Measurements from ENCODE around the gene GAK. TPM values are rescaled to one million over a fixed set of nuclear protein-coding genes. Genes with fewer than 3 reads are reported as not detected.

GAK gene
- polyA plus RNA-seq, 1 of the 3 experiments (the other 2 are of a cell fraction): 35.9 TPM

DNA sequence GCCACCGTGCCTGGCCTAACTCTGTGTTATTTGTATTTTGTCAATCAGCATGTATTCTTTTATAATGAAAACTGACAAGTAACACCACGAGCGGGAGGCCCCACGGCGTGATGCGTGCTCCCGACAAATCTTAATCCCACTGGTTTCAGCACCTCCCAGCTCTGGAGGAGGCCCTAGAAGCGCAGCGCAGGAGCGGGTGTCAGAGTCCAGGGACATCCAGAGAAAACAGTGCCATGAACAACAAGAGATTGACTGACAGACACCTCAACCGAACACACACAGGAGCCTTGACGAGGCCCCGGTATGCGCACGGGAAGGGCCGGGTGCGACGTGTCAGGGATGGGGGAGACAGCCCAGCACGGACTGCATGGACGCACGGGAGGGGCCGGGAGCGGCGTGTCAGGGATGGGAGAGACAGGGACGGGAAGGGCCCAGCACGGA lies 23.0 kb downstream of the GAK start:
- Histone ChIP-seq H3K27me3 (ENCODE audit: insufficient read depth) (no peaks in the 10 kb centered on the region), H3K36me3 (replicated peaks in 1 of 2; ENCODE audit: control insufficient read depth in 1 of 2, insufficient read depth in 2 of 2, low read length in 1 of 2) (peaks cover 0 to 34% of the 10 kb centered on the region in 2 experiments), H3K4me3 (ENCODE audit: low read depth in 2 of 2, low read length in 1 of 2) (no peak overlapping the region), H3K4me2 (no peak overlapping the region), H4K20me1 (ENCODE audit: insufficient read depth) (peaks cover 17% of the 10 kb centered on the region; the same call in 1 of the 2 replicates), H3K9me3 (no peaks in the 10 kb centered on the region), H3F3A (replicated peaks; ENCODE audit: insufficient read depth) (peaks cover 7% of the 10 kb centered on the region), H3K9ac (no peak overlapping the region), H3K27ac (ENCODE audit: low read depth in 2 of 2, low read length in 1 of 2) (no peak overlapping the region), H3K4me1 (ENCODE audit: control insufficient read depth in 1 of 2, insufficient read depth in 2 of 2, low read depth in 1 of 2, low read length in 1 of 2) (no peaks in the 10 kb centered on the region), H3K9me2 (no peaks in the 10 kb centered on the region), H3K79me2 (ENCODE audit: insufficient read depth) (peaks cover 16% of the 10 kb centered on the region; the same call in 1 of the 2 replicates), H2AFZ (ENCODE audit: low read depth) (no peak overlapping the region)
- TF ChIP-seq SIN3A (IDR thresholded peaks at IDR 0.05; ENCODE audit: borderline replicate concordance, low read depth, low read length) (no peak), FOXJ3 (CRISPR knock-in tag; IDR thresholded peaks at IDR 0.05) (no peak), TEAD4 (IDR thresholded peaks at IDR 0.05; ENCODE audit: borderline replicate concordance, insufficient read depth) (no peak), ELF1 (IDR thresholded peaks at IDR 0.05) (no peak), NRF1 (IDR thresholded peaks at IDR 0.05; ENCODE audit: low read depth, low read length) (no peak), POLR2AphosphoS5 (IDR thresholded peaks at IDR 0.05; ENCODE audit: low read depth, low read length) (no peak), NFIC (IDR thresholded peaks at IDR 0.05; ENCODE audit: borderline replicate concordance) (no peak), RFX5 (IDR thresholded peaks at IDR 0.05; ENCODE audit: low read length) (no peak), CHD2 (IDR thresholded peaks at IDR 0.05; ENCODE audit: low read length, partially characterized antibody) (no peak)
- POLR2A ChIA-PET: no interaction called here
- no peak for DNase-seq
- CTCF ChIA-PET: no interaction called here
- WGBS (ENCODE audit: low lambda C conversion rate): 96% methylated on average over 26 of the region's 26 CpGs

DNA sequence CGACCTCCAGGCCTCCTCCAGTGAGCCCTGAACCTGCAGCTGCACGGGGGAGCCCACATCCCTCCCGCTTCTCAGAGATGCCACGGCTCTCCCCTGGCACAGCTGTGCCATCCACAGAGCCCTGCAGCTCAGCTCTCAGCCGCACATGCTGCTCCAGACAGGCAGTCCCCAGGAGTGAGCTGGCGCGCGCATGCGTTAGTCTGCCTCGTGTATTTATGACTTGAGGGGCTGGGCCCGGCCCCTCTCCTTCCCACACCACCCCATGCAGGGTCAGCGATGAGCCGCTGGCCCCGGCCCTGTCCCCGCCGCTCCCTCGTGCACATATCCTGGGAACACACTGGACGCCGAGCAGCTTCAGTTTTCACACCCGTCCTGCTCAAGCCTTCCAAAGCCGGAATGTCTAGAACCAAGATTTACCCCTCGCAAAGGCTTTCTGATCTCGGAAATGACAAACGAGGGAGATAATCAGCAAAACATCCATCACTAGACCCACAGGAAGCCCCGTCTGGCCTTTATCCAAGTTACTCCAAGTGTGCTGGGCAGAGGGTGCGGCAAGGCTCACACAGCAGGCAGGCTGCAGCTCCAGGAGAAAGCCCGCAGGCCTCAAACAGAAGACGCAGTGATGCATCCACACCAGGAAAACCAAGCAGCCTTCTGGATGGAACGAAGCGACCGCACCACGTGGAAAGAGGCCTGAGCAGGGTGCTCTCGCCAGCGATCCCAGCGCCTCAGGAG lies 24.3 kb downstream of the GAK start:
- no peak overlapping the region for H3K27ac ChIP-seq (ENCODE audit: low read depth in 2 of 2, low read length in 1 of 2)
- H3F3A ChIP-seq (replicated peaks; ENCODE audit: insufficient read depth): peaks cover 7% of the 10 kb centered on the region
- H3K9ac ChIP-seq: no peak overlapping the region
- ChIA-PET CTCF (no interaction called here), POLR2A (no interaction called here)
- H3K27me3 ChIP-seq (ENCODE audit: insufficient read depth): no peaks in the 10 kb centered on the region
- no peak overlapping the region for H3K4me3 ChIP-seq (ENCODE audit: low read depth in 2 of 2, low read length in 1 of 2)
- H3K79me2 ChIP-seq (ENCODE audit: insufficient read depth): peaks cover 9% of the 10 kb centered on the region; the same call in 1 of the 2 replicates
- DNase-seq: no peak
- no peaks in the 10 kb centered on the region for H3K9me2 ChIP-seq
- no peaks in the 10 kb centered on the region for H3K4me1 ChIP-seq (ENCODE audit: control insufficient read depth in 1 of 2, insufficient read depth in 2 of 2, low read depth in 1 of 2, low read length in 1 of 2)
- no peak overlapping the region for H2AFZ ChIP-seq (ENCODE audit: low read depth)
- H3K4me2 ChIP-seq: no peak overlapping the region
- H3K36me3 ChIP-seq (replicated peaks in 1 of 2; ENCODE audit: control insufficient read depth in 1 of 2, insufficient read depth in 2 of 2, low read length in 1 of 2): peaks cover 0 to 39% of the 10 kb centered on the region in 2 experiments
- TF ChIP-seq EZH2phosphoT487 (IDR thresholded peaks at IDR 0.05; ENCODE audit: borderline replicate concordance, low read depth) (no peak), RXRA (IDR thresholded peaks at IDR 0.05; ENCODE audit: borderline replicate concordance, low read depth) (no peak), RCOR1 (IDR thresholded peaks at IDR 0.05; ENCODE audit: low read length) (no peak), POLR2AphosphoS5 (IDR thresholded peaks at IDR 0.05; ENCODE audit: low read depth, low read length) (no peak), JUND (IDR thresholded peaks at IDR 0.05) (no peak), GABPA (IDR thresholded peaks at IDR 0.05; ENCODE audit: low read depth) (no peak), GATA2 (CRISPR knock-in tag; IDR thresholded peaks at IDR 0.05) (no peak), CHD2 (IDR thresholded peaks at IDR 0.05; ENCODE audit: low read length, partially characterized antibody) (no peak)
- TF ChIP-seq, protein P1, sequence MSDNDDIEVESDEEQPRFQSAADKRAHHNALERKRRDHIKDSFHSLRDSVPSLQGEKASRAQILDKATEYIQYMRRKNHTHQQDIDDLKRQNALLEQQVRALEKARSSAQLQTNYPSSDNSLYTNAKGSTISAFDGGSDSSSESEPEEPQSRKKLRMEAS (IDR thresholded peaks at IDR 0.05; ENCODE audit: low read depth): no peak
- H3K9me3 ChIP-seq: no peaks in the 10 kb centered on the region
- WGBS (ENCODE audit: low lambda C conversion rate): 88% methylated on average over 33 of the region's 35 CpGs
- peaks cover 11% of the 10 kb centered on the region; the same call in 1 of the 2 replicates for H4K20me1 ChIP-seq (ENCODE audit: insufficient read depth)

All from SK-N-SH (cell line).